HepG2 (cell line): Measurements from ENCODE around the gene TMEM14B. TPM values are rescaled to one million over a fixed set of nuclear protein-coding genes. Genes with fewer than 3 reads are reported as not detected.

Source experiments
- FOSL1 ChIP-seq: sonication (generic); formaldehyde crosslinking; IDR thresholded peaks from 2 replicates; pipeline ENCODE4 v1.9.0; 2021; ENCODE audit warnings: missing genetic modification reagents, borderline replicate concordance
- GLI4 ChIP-seq: sonication (generic); formaldehyde crosslinking; IDR thresholded peaks from 2 replicates; pipeline ENCODE4 v1.5.1; 2020; ENCODE audit warnings: missing genetic modification reagents, mild to moderate bottlenecking, moderate library complexity, borderline replicate concordance
- HMG20A ChIP-seq: IDR thresholded peaks from 2 replicates; pipeline ENCODE4 v1.6.1; 2016; ENCODE audit warnings: borderline replicate concordance
- HNRNPH1 ChIP-seq: fragments of 200-400 bp; formaldehyde crosslinking; optimal IDR thresholded peaks from 2 replicates; pipeline ENCODE3; 2017; ENCODE audit warnings: mild to moderate bottlenecking, low read depth, low read length
- NFE2L2 ChIP-seq: fragments of 150-350 bp; IDR thresholded peaks from 2 replicates; pipeline ENCODE4 v1.6.1; 2014; ENCODE audit warnings: low read length
- NR1H2 ChIP-seq: sonication (generic); formaldehyde crosslinking; IDR thresholded peaks from 2 replicates; pipeline ENCODE4 v1.8.1; 2022; ENCODE audit warnings: low read depth, missing genetic modification reagents, borderline replicate concordance
- PTBP1 ChIP-seq: fragments of 200-400 bp; formaldehyde crosslinking; IDR thresholded peaks from 2 replicates; pipeline ENCODE4 v1.6.1; 2018; ENCODE audit warnings: low read length, low read depth; ENCODE audit not compliant: poor library complexity, severe bottlenecking
- REST ChIP-seq, 2 experiments: IDR thresholded peaks; 2 replicates each; pipeline ENCODE4 v1.6.1; 2011 to 2012; ENCODE audit warnings: low read length in 2 of 2, borderline replicate concordance in 1 of 2, low read depth in 1 of 2, mild to moderate bottlenecking in 1 of 2, moderate library complexity in 1 of 2
- SOX5 ChIP-seq: IDR thresholded peaks from 2 replicates; pipeline ENCODE4 v1.6.1; 2016; ENCODE audit warnings: borderline replicate concordance
- YEATS2 ChIP-seq: sonication (generic); formaldehyde crosslinking; IDR thresholded peaks from 2 replicates; pipeline ENCODE4 v1.4.0; 2020; ENCODE audit warnings: missing genetic modification reagents, borderline replicate concordance
- YEATS4 ChIP-seq: sonication (generic); formaldehyde crosslinking; IDR thresholded peaks from 2 replicates; pipeline ENCODE4 v1.4.0; 2020; ENCODE audit warnings: missing genetic modification reagents, borderline replicate concordance
- ZNF12 ChIP-seq: sonication (generic); formaldehyde crosslinking; IDR thresholded peaks from 2 replicates; pipeline ENCODE4 v1.5.0; 2020; ENCODE audit warnings: missing genetic modification reagents
- ZNF441 ChIP-seq: sonication (generic); formaldehyde crosslinking; IDR thresholded peaks from 2 replicates; pipeline ENCODE4 v1.7.0; 2021; ENCODE audit warnings: missing genetic modification reagents, borderline replicate concordance
- ZNF777 ChIP-seq: sonication (generic); formaldehyde crosslinking; IDR thresholded peaks from 2 replicates; pipeline ENCODE4 v1.4.0; 2020; ENCODE audit warnings: missing genetic modification reagents
- ZSCAN12 ChIP-seq: sonication (generic); formaldehyde crosslinking; IDR thresholded peaks from 2 replicates; pipeline ENCODE4 v1.9.0; 2021; ENCODE audit warnings: mild to moderate bottlenecking, missing genetic modification reagents
- polyA plus RNA-seq, 8 experiments: library from polyadenylated mRNA; depleted of rRNA in 3 of 8; stranded (reverse) in 7 of 8; unstranded in 1 of 8; fragments of >200 nt; fragmentation: Illumina TruSeq in 4 of 8; extraction: Trizol in 4 of 8; gene quantifications; 2 replicates each; pipeline versions ENCODE4 v1.2.1 to v1.2.3, GENCODE V29; 2011 to 2016; ENCODE audit warnings: low read depth in 4 of 8, missing spikeins in 1 of 8, mixed read lengths in 1 of 8; ENCODE audit not compliant: insufficient read depth in 1 of 8
- total RNA-seq, 5 experiments: library from RNA; depleted of rRNA; stranded (reverse); fragments of >200 nt; fragmentation: Illumina TruSeq; extraction: Trizol; gene quantifications; 2 replicates each; pipeline ENCODE4 v1.2.3, GENCODE V29; 2016; ENCODE audit warnings: low read depth in 1 of 5
- TF ChIP-seq, protein P1 (sequence below): sonication (generic); formaldehyde crosslinking; IDR thresholded peaks from 2 replicates; pipeline ENCODE4 v1.8.1; 2023; ENCODE audit warnings: mild to moderate bottlenecking, missing genetic modification reagents, borderline replicate concordance
- TF ChIP-seq, protein P2 (sequence below): sonication (generic); formaldehyde crosslinking; conservative IDR thresholded peaks from 2 replicates; pipeline ENCODE4 v1.4.0; 2020; ENCODE audit warnings: mild to moderate bottlenecking, missing genetic modification reagents, moderate library complexity
- TF ChIP-seq, protein P3 (sequence below): fragments of 450-650 bp; IDR thresholded peaks from 2 replicates; pipeline ENCODE4 v1.6.1; 2017
- TF ChIP-seq, protein P4 (sequence below): sonication (generic); formaldehyde crosslinking; IDR thresholded peaks from 2 replicates; pipeline ENCODE4 v1.5.1; 2020; ENCODE audit warnings: mild to moderate bottlenecking, moderate library complexity, missing genetic modification reagents

Gene TMEM14B
- total and polyA plus RNA-seq, 2 of the 13 experiments (the other 11 are each of a cell fraction or from before 2014, with no cell fraction given), result 133 to 200 TPM

GRCh38 chr6:10747251-10747972, at the start of gene TMEM14B (continued):
- TF ChIP-seq, protein P1, sequence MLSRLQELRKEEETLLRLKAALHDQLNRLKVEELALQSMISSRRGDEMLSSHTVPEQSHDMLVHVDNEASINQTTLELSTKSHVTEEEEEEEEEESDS (CRISPR knock-in tag), result no peak; the same call in 1 of the 2 replicates
- TF ChIP-seq, protein P2, sequence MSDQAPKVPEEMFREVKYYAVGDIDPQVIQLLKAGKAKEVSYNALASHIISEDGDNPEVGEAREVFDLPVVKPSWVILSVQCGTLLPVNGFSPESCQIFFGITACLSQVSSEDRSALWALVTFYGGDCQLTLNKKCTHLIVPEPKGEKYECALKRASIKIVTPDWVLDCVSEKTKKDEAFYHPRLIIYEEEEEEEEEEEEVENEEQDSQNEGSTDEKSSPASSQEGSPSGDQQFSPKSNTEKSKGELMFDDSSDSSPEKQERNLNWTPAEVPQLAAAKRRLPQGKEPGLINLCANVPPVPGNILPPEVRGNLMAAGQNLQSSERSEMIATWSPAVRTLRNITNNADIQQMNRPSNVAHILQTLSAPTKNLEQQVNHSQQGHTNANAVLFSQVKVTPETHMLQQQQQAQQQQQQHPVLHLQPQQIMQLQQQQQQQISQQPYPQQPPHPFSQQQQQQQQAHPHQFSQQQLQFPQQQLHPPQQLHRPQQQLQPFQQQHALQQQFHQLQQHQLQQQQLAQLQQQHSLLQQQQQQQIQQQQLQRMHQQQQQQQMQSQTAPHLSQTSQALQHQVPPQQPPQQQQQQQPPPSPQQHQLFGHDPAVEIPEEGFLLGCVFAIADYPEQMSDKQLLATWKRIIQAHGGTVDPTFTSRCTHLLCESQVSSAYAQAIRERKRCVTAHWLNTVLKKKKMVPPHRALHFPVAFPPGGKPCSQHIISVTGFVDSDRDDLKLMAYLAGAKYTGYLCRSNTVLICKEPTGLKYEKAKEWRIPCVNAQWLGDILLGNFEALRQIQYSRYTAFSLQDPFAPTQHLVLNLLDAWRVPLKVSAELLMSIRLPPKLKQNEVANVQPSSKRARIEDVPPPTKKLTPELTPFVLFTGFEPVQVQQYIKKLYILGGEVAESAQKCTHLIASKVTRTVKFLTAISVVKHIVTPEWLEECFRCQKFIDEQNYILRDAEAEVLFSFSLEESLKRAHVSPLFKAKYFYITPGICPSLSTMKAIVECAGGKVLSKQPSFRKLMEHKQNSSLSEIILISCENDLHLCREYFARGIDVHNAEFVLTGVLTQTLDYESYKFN (CRISPR knock-in tag), result peak; percentile 74
- TF ChIP-seq SOX5 (CRISPR knock-in tag) (peak; percentile 59; the same call in 1 of the 2 replicates), ZNF441 (no peak; the same call in 1 of the 2 replicates), HNRNPH1 (no peak), ZSCAN12 (peak; percentile 86), YEATS4 (peak; percentile 90), GLI4 (no peak), YEATS2 (peak; percentile 93), NFE2L2 (no peak), HMG20A (CRISPR knock-in tag) (peak; percentile 60), FOSL1 (CRISPR knock-in tag) (0 out of 2 replicates have a peak, but pooled peaks have one; percentile 6), ZNF777 (CRISPR knock-in tag) (no peak; the same call in 1 of the 2 replicates), REST (IDR thresholded peaks at IDR 0.05; ENCODE audit: borderline replicate concordance in 1 of 2, low read depth in 1 of 2, low read length in 2 of 2) (peak in 1 of 2 experiments; percentile 51; a peak in 1 of 4 replicates), ZNF12 (no peak), PTBP1 (peak; percentile 85), NR1H2 (CRISPR knock-in tag) (no peak)
- TF ChIP-seq, protein P3, sequence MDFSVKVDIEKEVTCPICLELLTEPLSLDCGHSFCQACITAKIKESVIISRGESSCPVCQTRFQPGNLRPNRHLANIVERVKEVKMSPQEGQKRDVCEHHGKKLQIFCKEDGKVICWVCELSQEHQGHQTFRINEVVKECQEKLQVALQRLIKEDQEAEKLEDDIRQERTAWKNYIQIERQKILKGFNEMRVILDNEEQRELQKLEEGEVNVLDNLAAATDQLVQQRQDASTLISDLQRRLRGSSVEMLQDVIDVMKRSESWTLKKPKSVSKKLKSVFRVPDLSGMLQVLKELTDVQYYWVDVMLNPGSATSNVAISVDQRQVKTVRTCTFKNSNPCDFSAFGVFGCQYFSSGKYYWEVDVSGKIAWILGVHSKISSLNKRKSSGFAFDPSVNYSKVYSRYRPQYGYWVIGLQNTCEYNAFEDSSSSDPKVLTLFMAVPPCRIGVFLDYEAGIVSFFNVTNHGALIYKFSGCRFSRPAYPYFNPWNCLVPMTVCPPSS, result no peak
- TF ChIP-seq, protein P4, sequence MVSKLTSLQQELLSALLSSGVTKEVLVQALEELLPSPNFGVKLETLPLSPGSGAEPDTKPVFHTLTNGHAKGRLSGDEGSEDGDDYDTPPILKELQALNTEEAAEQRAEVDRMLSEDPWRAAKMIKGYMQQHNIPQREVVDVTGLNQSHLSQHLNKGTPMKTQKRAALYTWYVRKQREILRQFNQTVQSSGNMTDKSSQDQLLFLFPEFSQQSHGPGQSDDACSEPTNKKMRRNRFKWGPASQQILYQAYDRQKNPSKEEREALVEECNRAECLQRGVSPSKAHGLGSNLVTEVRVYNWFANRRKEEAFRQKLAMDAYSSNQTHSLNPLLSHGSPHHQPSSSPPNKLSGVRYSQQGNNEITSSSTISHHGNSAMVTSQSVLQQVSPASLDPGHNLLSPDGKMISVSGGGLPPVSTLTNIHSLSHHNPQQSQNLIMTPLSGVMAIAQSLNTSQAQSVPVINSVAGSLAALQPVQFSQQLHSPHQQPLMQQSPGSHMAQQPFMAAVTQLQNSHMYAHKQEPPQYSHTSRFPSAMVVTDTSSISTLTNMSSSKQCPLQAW (CRISPR knock-in tag), result peak; percentile 93
